ENCODE results near the gene HS3ST3B1. TPM values are rescaled to one million over a fixed set of nuclear protein-coding genes. Genes with fewer than 3 reads are reported as not detected.

The HS3ST3B1 gene
- total RNA-seq, 1 experiment from 2014 or later, result 0.59 TPM

DNA sequence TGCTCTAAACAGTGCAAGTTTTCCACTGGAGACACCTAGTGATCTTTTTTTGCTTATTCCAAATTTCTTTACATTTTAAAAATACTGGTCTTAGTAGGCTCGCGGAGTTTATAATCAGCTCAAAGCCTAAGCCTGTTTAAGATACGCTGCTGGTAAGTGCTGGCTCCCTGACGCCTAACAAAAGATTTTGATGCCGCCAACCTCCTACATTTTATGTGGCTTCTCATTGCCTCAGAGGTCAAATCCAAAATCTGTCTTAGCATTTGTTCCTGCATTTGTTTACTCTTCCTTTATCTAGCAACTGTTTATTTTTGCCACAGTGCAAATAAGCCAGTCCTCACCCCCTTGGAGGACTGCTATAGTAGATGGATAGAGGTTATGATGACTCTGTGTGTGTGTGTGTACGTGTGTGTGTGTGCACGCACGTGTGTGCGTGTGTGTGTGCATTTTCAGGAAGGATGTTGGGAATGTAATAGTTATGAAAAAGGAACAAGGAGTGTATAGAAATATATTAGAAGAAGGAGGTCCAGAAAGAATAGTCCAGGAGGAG is 24.8 kb downstream of the HS3ST3B1 start:
- ATAC-seq, result no peak
- POLR2A ChIA-PET, result no interaction called here
- CTCF ChIA-PET, result no interaction called here
- Histone ChIP-seq H3K36me3 (ENCODE audit: control insufficient read depth, insufficient read depth, low read length) (no peaks in the 10 kb centered on the region), H3K27ac (ENCODE audit: low read length) (no peak overlapping the region), H3K4me1 (ENCODE audit: control insufficient read depth, insufficient read depth, low read length) (no peaks in the 10 kb centered on the region; the same call in 1 of the 2 replicates), H3K4me3 (ENCODE audit: low read depth in 2 of 2, low read length in 2 of 2) (no peak overlapping the region), H3K27me3 (ENCODE audit: control insufficient read depth, insufficient read depth, low read length) (no peaks in the 10 kb centered on the region; the same call in 1 of the 2 replicates), H3K9me3 (ENCODE audit: control insufficient read depth, insufficient read depth, low read depth, low read length) (no peaks in the 10 kb centered on the region)
- TF ChIP-seq POLR2AphosphoS5 (IDR thresholded peaks at IDR 0.05; ENCODE audit: low read depth, low read length) (no peak), CTCF (IDR thresholded peaks at IDR 0.05) (no peak), SIN3A (IDR thresholded peaks at IDR 0.05; ENCODE audit: borderline replicate concordance, insufficient read depth, low read depth, low read length) (no peak), TCF7L2 (IDR thresholded peaks at IDR 0.05; ENCODE audit: low read depth, low read length) (no peak), REST (IDR thresholded peaks at IDR 0.05; ENCODE audit: insufficient read depth in 1 of 2, low read depth in 2 of 2, low read length in 1 of 2) (no peak)
- no peak for DNase-seq (ENCODE audit: low read depth, low spot score)
- intact Hi-C loops (cut with micrococcal nuclease; ENCODE audit: unreplicated experiment) (no loop called here), in situ Hi-C loops (cut with HindIII; ENCODE audit: low pct_unique_long_range_greater_than_20kb, low sequenced_read_pairs) (no loop called here)
- no TSS peak for BruUV-seq (replicated peaks)

GRCh38 chr17:14329900-14330491 is 29.1 kb downstream of the HS3ST3B1 start:
- in situ Hi-C loops (cut with HindIII; ENCODE audit: low pct_unique_long_range_greater_than_20kb, low sequenced_read_pairs), result no loop called here
- BruUV-seq (replicated peaks), result no TSS peak
- ATAC-seq (no peak), DNase-seq (ENCODE audit: low read depth, low spot score) (no peak)
- H3K9me3 ChIP-seq (ENCODE audit: control insufficient read depth, insufficient read depth, low read depth, low read length), result no peaks in the 10 kb centered on the region
- TF ChIP-seq TCF7L2 (IDR thresholded peaks at IDR 0.05; ENCODE audit: low read depth, low read length), result no peak
- no peak for TF ChIP-seq REST (IDR thresholded peaks at IDR 0.05; ENCODE audit: insufficient read depth in 1 of 2, low read depth in 2 of 2, low read length in 1 of 2)
- no peak for TF ChIP-seq SIN3A (IDR thresholded peaks at IDR 0.05; ENCODE audit: borderline replicate concordance, insufficient read depth, low read depth, low read length)
- no peak for TF ChIP-seq POLR2AphosphoS5 (IDR thresholded peaks at IDR 0.05; ENCODE audit: low read depth, low read length)
- TF ChIP-seq CTCF (IDR thresholded peaks at IDR 0.05), result no peak
- no peaks in the 10 kb centered on the region for H3K4me1 ChIP-seq (ENCODE audit: control insufficient read depth, insufficient read depth, low read length)
- POLR2A ChIA-PET, result no interaction called here
- intact Hi-C loops (cut with micrococcal nuclease; ENCODE audit: unreplicated experiment), result no loop called here
- H3K4me3 ChIP-seq (ENCODE audit: low read depth in 2 of 2, low read length in 2 of 2), result no peak overlapping the region
- no peaks in the 10 kb centered on the region; the same call in 1 of the 2 replicates for H3K27me3 ChIP-seq (ENCODE audit: control insufficient read depth, insufficient read depth, low read length)
- CTCF ChIA-PET, result no interaction called here
- H3K36me3 ChIP-seq (ENCODE audit: control insufficient read depth, insufficient read depth, low read length), result no peaks in the 10 kb centered on the region
- H3K27ac ChIP-seq (ENCODE audit: low read length), result no peak overlapping the region

Measured in Panc1 (cell line).